Liver (tissue), 10 donors: ENCODE data around the gene NOP16. TPM values are rescaled to one million over a fixed set of nuclear protein-coding genes. Genes with fewer than 3 reads are reported as not detected.

Experiments
- DNase-seq: peaks from one replicate; pipeline ENCODE4 v3.0.0-alpha.2; 2017; ENCODE audit warnings: low spot score
- H3K27ac ChIP-seq, 2 donors: one replicate each; pipeline ENCODE4 v1.7.0; 2013; ENCODE audit warnings: inconsistent platforms in 2 of 2, low read length in 2 of 2, control low read depth in 1 of 2, low read depth in 1 of 2, mild to moderate bottlenecking in 1 of 2
- H3K27me3 ChIP-seq, 4 donors: one replicate each; pipeline versions ENCODE4 v1.6.1 to v1.7.0; 2013; ENCODE audit warnings: low read length in 3 of 4, inconsistent platforms in 1 of 4, mild to moderate bottlenecking in 1 of 4, moderate library complexity in 1 of 4; ENCODE audit not compliant: control insufficient read depth in 4 of 4, insufficient read depth in 4 of 4
- H3K36me3 ChIP-seq, 4 donors: one replicate each; pipeline versions ENCODE4 v1.6.1 to v1.7.0; 2013; ENCODE audit warnings: low read length in 3 of 4, mild to moderate bottlenecking in 3 of 4, low read depth in 1 of 4, moderate library complexity in 1 of 4; ENCODE audit not compliant: control insufficient read depth in 4 of 4, insufficient read depth in 3 of 4
- H3K4me1 ChIP-seq, 4 donors: one replicate each; pipeline versions ENCODE4 v1.6.1 to v1.7.0; 2013; ENCODE audit warnings: low read length in 3 of 4, mild to moderate bottlenecking in 3 of 4, moderate library complexity in 1 of 4; ENCODE audit not compliant: control insufficient read depth in 4 of 4, insufficient read depth in 4 of 4
- H3K4me3 ChIP-seq, 3 donors: one replicate each; pipeline versions ENCODE4 v1.6.1 to v1.7.0; 2013; ENCODE audit warnings: low read length in 3 of 3, control low read depth in 1 of 3, low read depth in 1 of 3, mild to moderate bottlenecking in 1 of 3
- H3K9ac ChIP-seq, 2 donors: one replicate each; pipeline ENCODE4 v1.7.0; 2013; ENCODE audit warnings: low read length in 2 of 2, mild to moderate bottlenecking in 2 of 2, moderate library complexity in 2 of 2, control low read depth in 1 of 2, low read depth in 1 of 2
- H3K9me3 ChIP-seq, 4 donors: one replicate each; pipeline versions ENCODE4 v1.6.1 to v1.7.0; 2013; ENCODE audit warnings: low read length in 3 of 4; ENCODE audit not compliant: control insufficient read depth in 4 of 4
- HNF4G ChIP-seq: IDR thresholded peaks from 2 replicates; pipeline ENCODE4 v1.6.1; 2016; ENCODE audit warnings: antibody characterized with exemption
- JUND ChIP-seq, 2 donors: IDR thresholded peaks; 2 replicates each; pipeline ENCODE4 v1.6.1; 2016; ENCODE audit warnings: antibody characterized with exemption in 2 of 2
- NR2F2 ChIP-seq: IDR thresholded peaks from 2 replicates; pipeline ENCODE4 v1.6.1; 2016; ENCODE audit warnings: antibody characterized with exemption
- RXRA ChIP-seq, 2 donors: IDR thresholded peaks; 2 replicates each; pipeline ENCODE4 v1.6.1; 2017 to 2018; ENCODE audit warnings: antibody characterized with exemption in 2 of 2, mild to moderate bottlenecking in 1 of 2
- polyA plus RNA-seq, 2 donors: library from polyadenylated mRNA; stranded (reverse) in 1 of 2; unstranded in 1 of 2; fragments of 200-250 nt in 1 of 2; fragments of >200 nt in 1 of 2; fragmentation: Nextera tagmentation in 1 of 2; extraction: Ambion mirVana in 1 of 2; gene quantifications; one replicate each; pipeline versions ENCODE4 v1.2.1 to v1.2.3, GENCODE V29; 2013 to 2015
- small RNA-seq: library from RNA; depleted of rRNA; stranded (forward); fragments of <200 nt; gene quantifications from one replicate; pipeline ENCODE3, GENCODE V24; 2014
- total RNA-seq, 2 donors: library from RNA; depleted of rRNA; stranded (reverse); fragments of >200 nt; gene quantifications; one replicate each; pipeline ENCODE4 v1.2.3, GENCODE V29; 2014
- donor health status: healthy.
- donor health status: healthy.
- donor health status: healthy.
- donor health status: healthy.
- donor health status: healthy.

NOP16 gene
- total and polyA plus RNA-seq, 4 donors, result 6.1 to 41.2 (median 17.2) TPM

- H3K27me3 ChIP-seq, result no peaks in the 10 kb centered on the region
- no peak overlapping the region for H3K9ac ChIP-seq
- peaks cover 0 to 2% (median 2%) of the 10 kb centered on the region in 4 donors for H3K36me3 ChIP-seq
- no peak overlapping the region for H3K4me3 ChIP-seq
- TF ChIP-seq NR2F2 (no peak), HNF4G (no peak), JUND (IDR thresholded peaks at IDR 0.05) (no peak), RXRA (IDR thresholded peaks at IDR 0.05) (no peak)
- H3K27ac ChIP-seq, result no peak overlapping the region
- H3K4me1 ChIP-seq, result peaks cover 0 to 18% (median 13%) of the 10 kb centered on the region in 4 donors
- DNase-seq, result no peak
- H3K9me3 ChIP-seq, result peaks cover 0 to 2% (median 0%) of the 10 kb centered on the region in 4 donors
Observed at GRCh38 chr5:176334031-176334770, 54.2 kb downstream of the NOP16 start.

Small RNAs within 50 kb of the gene (small RNA-seq; reads per million reads assigned to genes)
- gene MIR1271, result 4.0 reads per million, percentile 92 among the genes with 10 or more reads in this experiment

Other genes starting within 250 kb of the NOP16 start
- 1 to 10 TPM; 2.5 to 8.9 TPM for gene SIMC1, start 150.2 kb downstream of the NOP16 start, total RNA-seq
- gene SIMC1, start 150.2 kb downstream of the NOP16 start, polyA plus RNA-seq, result 1 to 10 TPM; 4.4 to 8.0 TPM
- 10 to 100 TPM; 31.1 to 31.8 TPM for gene KIAA1191, start 26.8 kb downstream of the NOP16 start, total RNA-seq
- 10 to 100 TPM; 25.7 to 37.2 TPM for gene KIAA1191, start 26.8 kb downstream of the NOP16 start, polyA plus RNA-seq
- gene ARL10, start 23.1 kb downstream of the NOP16 start, total RNA-seq, result 1 to 10 TPM; 2.1 to 2.2 TPM
- under 1 TPM; 0.35 to 0.93 TPM for gene ARL10, start 23.1 kb downstream of the NOP16 start, polyA plus RNA-seq
- gene HIGD2A, start 153 bp upstream of the NOP16 start, total RNA-seq, result 10 to 100 TPM; 18.4 to 42.6 TPM
- 100 to 1,000 TPM in 1 of 2 donors, 10 to 100 TPM in 1; 93.0 to 127 TPM for gene HIGD2A, start 153 bp upstream of the NOP16 start, polyA plus RNA-seq
- gene CLTB, start 27.9 kb upstream of the NOP16 start, total RNA-seq, result 10 to 100 TPM; 14.2 to 30.9 TPM
- gene CLTB, start 27.9 kb upstream of the NOP16 start, polyA plus RNA-seq, result 10 to 100 TPM; 46.2 to 49.4 TPM
- gene FAF2, start 59.8 kb upstream of the NOP16 start, total RNA-seq, result 10 to 100 TPM; 20.1 to 28.3 TPM
- gene FAF2, start 59.8 kb upstream of the NOP16 start, polyA plus RNA-seq, result 10 to 100 TPM; 12.7 to 12.9 TPM
- 1 to 10 TPM; 3.9 to 5.5 TPM for gene RNF44, start 148.8 kb upstream of the NOP16 start, total RNA-seq
- 1 to 10 TPM; 3.2 to 6.4 TPM for gene RNF44, start 148.8 kb upstream of the NOP16 start, polyA plus RNA-seq
- 10 to 100 TPM; 11.4 to 21.8 TPM for gene CDHR2, start 160.7 kb upstream of the NOP16 start, total RNA-seq
- gene CDHR2, start 160.7 kb upstream of the NOP16 start, polyA plus RNA-seq, result 10 to 100 TPM in 1 of 2 donors, 1 to 10 TPM in 1; 8.8 to 23.8 TPM
- gene GPRIN1, start 221.6 kb upstream of the NOP16 start, total RNA-seq, result under 1 TPM; 0.23 to 0.50 TPM
- under 1 TPM in 1 of 2 donors, not detected in 1; 0.30 TPM for gene GPRIN1, start 221.6 kb upstream of the NOP16 start, polyA plus RNA-seq
- not detected for gene SNCB, start 241.9 kb upstream of the NOP16 start, total RNA-seq
- not detected for gene SNCB, start 241.9 kb upstream of the NOP16 start, polyA plus RNA-seq
- not detected for gene EIF4E1B, start 242.1 kb upstream of the NOP16 start, total RNA-seq
- not detected for gene EIF4E1B, start 242.1 kb upstream of the NOP16 start, polyA plus RNA-seq